ENCODE data around the gene ABHD16A.

The ABHD16A gene

DNA sequence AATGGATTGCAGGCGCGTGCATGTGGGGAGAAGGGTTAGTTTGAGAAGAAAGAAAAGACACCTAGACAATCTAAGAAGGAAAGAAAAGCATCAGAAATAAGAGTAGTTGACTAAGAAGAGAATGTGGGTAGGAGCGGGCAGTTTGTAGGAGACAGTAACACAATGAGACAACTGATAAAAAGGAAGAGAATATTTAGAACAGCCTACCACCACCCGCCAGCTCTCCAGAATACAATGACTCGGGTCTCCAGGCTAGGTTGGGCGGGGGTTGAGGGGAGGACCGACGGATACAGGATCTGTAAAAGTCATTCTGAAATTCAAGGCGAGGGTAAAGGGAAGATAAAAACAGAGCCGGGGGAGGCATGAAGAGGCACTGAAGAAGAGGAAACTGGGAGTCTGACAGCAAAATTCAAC is 712 bp downstream of the ABHD16A start:
- H3K27me3 ChIP-seq (ENCODE audit: insufficient read depth, low read depth) = 0 out of 2 replicates have a peak, but pooled peaks cover 2% of the 10 kb centered on the region
- peak overlapping the region; percentile 62 for H3K27ac ChIP-seq
- peaks cover 25% of the 10 kb centered on the region for H3K4me1 ChIP-seq (ENCODE audit: low read depth, poor library complexity, severe bottlenecking)
- peak overlapping the region; percentile 77 for H3K4me2 ChIP-seq
- no peaks in the 10 kb centered on the region for H3K36me3 ChIP-seq (ENCODE audit: insufficient read depth)
- no peak for TF ChIP-seq CTCF (conservative IDR thresholded peaks at IDR 0.05; ENCODE audit: low read depth, low read length)
- H4K20me1 ChIP-seq (ENCODE audit: insufficient read depth) = no peaks in the 10 kb centered on the region
- no peak overlapping the region for H3K4me3 ChIP-seq (IDR thresholded peaks at IDR 0.05; ENCODE audit: insufficient read depth, low read depth, low read length)
- 0 out of 2 replicates have a peak, but pooled peaks cover 11% of the 10 kb centered on the region for H3K79me2 ChIP-seq (ENCODE audit: insufficient read depth, low read depth)
- H3K9ac ChIP-seq = peak overlapping the region; percentile 79; the same call in 1 of the 2 replicates
- H2AFZ ChIP-seq (ENCODE audit: low read depth) = peak overlapping the region; percentile 92

DNA sequence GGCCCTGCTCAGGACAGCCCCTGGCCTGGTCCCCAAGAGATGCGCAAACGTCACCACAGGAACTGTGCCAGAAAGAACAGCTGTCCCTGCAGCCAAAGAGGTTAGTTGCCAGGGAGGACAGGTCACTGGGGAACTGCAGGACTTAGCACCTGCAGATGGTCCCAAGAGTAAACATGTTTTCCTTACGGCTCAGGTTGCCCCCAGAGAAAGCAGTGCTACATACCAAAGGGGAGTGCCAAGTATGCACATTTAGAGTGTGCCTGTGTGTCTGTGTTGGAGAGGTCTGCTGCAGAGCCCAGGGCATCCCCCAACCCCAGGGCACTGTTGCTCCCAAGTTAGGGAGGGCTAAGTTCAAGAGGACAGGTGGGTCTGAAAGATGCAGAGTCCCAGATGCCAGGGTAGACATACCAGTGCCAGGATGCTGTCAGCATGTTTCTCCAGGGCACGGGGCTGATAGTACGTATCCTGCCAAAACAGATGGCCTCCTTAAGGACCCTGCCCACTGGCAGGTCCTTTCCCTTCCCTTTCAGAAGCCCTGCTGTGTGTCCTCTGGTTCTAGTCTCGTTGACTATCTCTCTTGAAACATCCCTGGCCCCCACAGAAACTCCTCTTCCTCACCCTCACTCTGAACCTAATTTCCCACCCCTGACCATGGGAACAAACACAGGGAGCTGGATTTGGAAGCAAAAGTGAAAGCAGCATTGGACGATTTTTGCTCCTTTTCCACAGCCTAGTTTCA is 1.3 kb downstream of the ABHD16A start:
- H3K9ac ChIP-seq = peak overlapping the region; percentile 79; the same call in 1 of the 2 replicates

DNA sequence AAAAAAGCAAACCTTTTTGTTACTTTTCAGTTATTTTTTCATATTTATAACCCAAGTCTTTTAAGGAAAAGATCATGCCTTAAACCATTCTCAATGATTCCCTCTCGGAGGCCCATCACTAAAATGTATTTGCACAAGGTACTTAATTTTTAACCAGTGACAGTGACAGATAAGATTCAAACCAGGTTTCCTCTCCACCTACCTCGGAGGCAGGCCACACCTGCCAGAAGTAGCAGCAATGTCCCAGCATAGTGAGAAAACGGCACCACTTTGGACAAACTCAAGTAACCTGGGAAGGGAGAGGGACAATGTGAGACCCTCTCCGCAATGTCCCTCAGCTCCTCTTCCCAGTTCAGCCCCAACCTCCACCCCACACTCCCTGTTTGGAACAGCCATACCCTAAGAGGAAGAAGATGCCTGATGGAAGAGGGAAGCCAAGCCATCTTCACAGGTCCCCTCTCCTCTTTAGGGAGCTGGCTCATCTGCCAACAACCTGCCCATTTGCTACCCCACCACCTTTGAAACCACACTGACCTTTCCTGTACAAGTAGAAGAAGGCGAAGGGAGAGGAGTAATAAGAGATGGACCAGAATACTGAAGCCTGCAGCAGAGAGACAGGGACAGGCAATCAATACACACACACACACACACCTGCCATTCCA is 2.3 kb downstream of the ABHD16A start:
- Histone ChIP-seq H2AFZ (ENCODE audit: low read depth) (no peak overlapping the region), H3K4me3 (IDR thresholded peaks at IDR 0.05; ENCODE audit: insufficient read depth, low read depth, low read length) (no peak overlapping the region), H3K4me1 (ENCODE audit: low read depth, poor library complexity, severe bottlenecking) (peaks cover 27% of the 10 kb centered on the region), H4K20me1 (ENCODE audit: insufficient read depth) (no peaks in the 10 kb centered on the region), H3K79me2 (ENCODE audit: insufficient read depth, low read depth) (peaks cover 11% of the 10 kb centered on the region; the same call in 1 of the 2 replicates), H3K4me2 (no peak overlapping the region; the same call in 1 of the 2 replicates), H3K27me3 (ENCODE audit: insufficient read depth, low read depth) (no peaks in the 10 kb centered on the region), H3K27ac (no peak overlapping the region), H3K36me3 (ENCODE audit: insufficient read depth) (no peaks in the 10 kb centered on the region), H3K9ac (no peak overlapping the region)
- no peak for TF ChIP-seq CTCF (conservative IDR thresholded peaks at IDR 0.05; ENCODE audit: low read depth, low read length)

More for the DNA sequence above, 1.3 kb downstream of the ABHD16A start:
- Histone ChIP-seq H3K4me2 (peak overlapping the region; percentile 77), H3K4me1 (ENCODE audit: low read depth, poor library complexity, severe bottlenecking) (peaks cover 27% of the 10 kb centered on the region), H3K27ac (peak overlapping the region; percentile 62; the same call in 1 of the 2 replicates), H3K4me3 (IDR thresholded peaks at IDR 0.05; ENCODE audit: insufficient read depth, low read depth, low read length) (no peak overlapping the region), H2AFZ (ENCODE audit: low read depth) (peak overlapping the region; percentile 92; the same call in 1 of the 2 replicates), H3K79me2 (ENCODE audit: insufficient read depth, low read depth) (peaks cover 11% of the 10 kb centered on the region; the same call in 1 of the 2 replicates), H4K20me1 (ENCODE audit: insufficient read depth) (no peaks in the 10 kb centered on the region), H3K27me3 (ENCODE audit: insufficient read depth, low read depth) (no peaks in the 10 kb centered on the region), H3K36me3 (ENCODE audit: insufficient read depth) (no peaks in the 10 kb centered on the region)
- TF ChIP-seq CTCF (conservative IDR thresholded peaks at IDR 0.05; ENCODE audit: low read depth, low read length) = no peak

GRCh38 chr6:31697555-31697954 is 5.6 kb downstream of the ABHD16A start:
- H3K9ac ChIP-seq = no peak overlapping the region
- H4K20me1 ChIP-seq (ENCODE audit: insufficient read depth) = no peaks in the 10 kb centered on the region
- H3K4me3 ChIP-seq (IDR thresholded peaks at IDR 0.05; ENCODE audit: insufficient read depth, low read depth, low read length) = no peak overlapping the region
- H2AFZ ChIP-seq (ENCODE audit: low read depth) = no peak overlapping the region
- no peak for TF ChIP-seq CTCF (conservative IDR thresholded peaks at IDR 0.05; ENCODE audit: low read depth, low read length)
- H3K27me3 ChIP-seq (ENCODE audit: insufficient read depth, low read depth) = no peaks in the 10 kb centered on the region
- no peaks in the 10 kb centered on the region for H3K36me3 ChIP-seq (ENCODE audit: insufficient read depth)
- no peak overlapping the region for H3K4me2 ChIP-seq
- peaks cover 22% of the 10 kb centered on the region for H3K4me1 ChIP-seq (ENCODE audit: low read depth, poor library complexity, severe bottlenecking)
- H3K79me2 ChIP-seq (ENCODE audit: insufficient read depth, low read depth) = peaks cover 10% of the 10 kb centered on the region; the same call in 1 of the 2 replicates
- H3K27ac ChIP-seq = peak overlapping the region; percentile 34; the same call in 1 of the 2 replicates

Measured in KMS-11 (cell line).